HepG2 (cell line): ENCODE results near the gene ANKMY2. TPM values are rescaled to one million over a fixed set of nuclear protein-coding genes. Genes with fewer than 3 reads are reported as not detected.

Experiments
- FOXO4 ChIP-seq: sonication (generic); formaldehyde crosslinking; conservative IDR thresholded peaks from 2 replicates; pipeline ENCODE4 v1.8.1; 2023; ENCODE audit warnings: missing genetic modification reagents
- JUNB ChIP-seq: sonication (generic); formaldehyde crosslinking; IDR thresholded peaks from 2 replicates; pipeline ENCODE4 v1.8.0; 2022; ENCODE audit warnings: missing genetic modification reagents, mild to moderate bottlenecking, borderline replicate concordance
- NCOA5 ChIP-seq: sonication (generic); formaldehyde crosslinking; IDR thresholded peaks from 2 replicates; pipeline ENCODE4 v1.4.0; 2020; ENCODE audit warnings: missing genetic modification reagents
- NFIB ChIP-seq: sonication (generic); formaldehyde crosslinking; IDR thresholded peaks from 2 replicates; pipeline ENCODE4 v1.9.0; 2021; ENCODE audit warnings: missing genetic modification reagents, mild to moderate bottlenecking, borderline replicate concordance
- NR2F6 ChIP-seq, 2 experiments: IDR thresholded peaks; 2 replicates each; pipeline ENCODE4 v1.6.1; 2016; ENCODE audit warnings: antibody characterized with exemption in 1 of 2, mild to moderate bottlenecking in 1 of 2
- NR3C1 ChIP-seq: sonication (generic); formaldehyde crosslinking; IDR thresholded peaks from 2 replicates; pipeline ENCODE4 v1.4.0; 2020; ENCODE audit warnings: missing genetic modification reagents
- PATZ1 ChIP-seq: sonication (generic); formaldehyde crosslinking; IDR thresholded peaks from 2 replicates; pipeline ENCODE4 v1.4.0; 2020; ENCODE audit warnings: missing genetic modification reagents
- PCBP1 ChIP-seq: fragments of 200-400 bp; formaldehyde crosslinking; IDR thresholded peaks from 2 replicates; pipeline ENCODE4 v1.6.1; 2017; ENCODE audit warnings: mild to moderate bottlenecking, low read depth, low read length, borderline replicate concordance
- PITX1 ChIP-seq: sonication (generic); formaldehyde crosslinking; IDR thresholded peaks from 2 replicates; pipeline ENCODE4 v1.5.1; 2020; ENCODE audit warnings: mild to moderate bottlenecking, missing genetic modification reagents
- PTBP1 ChIP-seq: fragments of 200-400 bp; formaldehyde crosslinking; IDR thresholded peaks from 2 replicates; pipeline ENCODE4 v1.6.1; 2018; ENCODE audit warnings: low read length, low read depth; ENCODE audit not compliant: poor library complexity, severe bottlenecking
- TARDBP ChIP-seq: sonication (generic); formaldehyde crosslinking; IDR thresholded peaks from 2 replicates; pipeline ENCODE4 v1.8.0; 2022; ENCODE audit warnings: mild to moderate bottlenecking, missing genetic modification reagents
- TFE3 ChIP-seq: IDR thresholded peaks from 2 replicates; pipeline ENCODE4 v1.6.1; 2016
- ZFAT ChIP-seq: sonication (generic); formaldehyde crosslinking; conservative IDR thresholded peaks from 2 replicates; pipeline ENCODE4 v1.8.1; 2023; ENCODE audit warnings: missing genetic modification reagents, inconsistent platforms
- ZNF18 ChIP-seq: sonication (generic); formaldehyde crosslinking; IDR thresholded peaks from 2 replicates; pipeline ENCODE4 v1.8.0; 2022; ENCODE audit warnings: mild to moderate bottlenecking, missing genetic modification reagents; ENCODE audit not compliant: insufficient replicate concordance
- ZNF235 ChIP-seq: sonication (generic); formaldehyde crosslinking; IDR thresholded peaks from 2 replicates; pipeline ENCODE4 v1.8.1; 2023; ENCODE audit warnings: mild to moderate bottlenecking, missing genetic modification reagents, borderline replicate concordance
- ZNF432 ChIP-seq: sonication (generic); formaldehyde crosslinking; IDR thresholded peaks from 2 replicates; pipeline ENCODE4 v1.5.0; 2020; ENCODE audit warnings: missing genetic modification reagents, mild to moderate bottlenecking, borderline replicate concordance
- ZNF878 ChIP-seq: sonication (generic); formaldehyde crosslinking; IDR thresholded peaks from 2 replicates; pipeline ENCODE4 v1.8.1; 2023; ENCODE audit warnings: mild to moderate bottlenecking, missing genetic modification reagents, moderate library complexity
- polyA plus RNA-seq, 8 experiments: library from polyadenylated mRNA; depleted of rRNA in 3 of 8; stranded (reverse) in 7 of 8; unstranded in 1 of 8; fragments of >200 nt; fragmentation: Illumina TruSeq in 4 of 8; extraction: Trizol in 4 of 8; gene quantifications; 2 replicates each; pipeline versions ENCODE4 v1.2.1 to v1.2.3, GENCODE V29; 2011 to 2016; ENCODE audit warnings: low read depth in 4 of 8, missing spikeins in 1 of 8, mixed read lengths in 1 of 8; ENCODE audit not compliant: insufficient read depth in 1 of 8
- total RNA-seq, 5 experiments: library from RNA; depleted of rRNA; stranded (reverse); fragments of >200 nt; fragmentation: Illumina TruSeq; extraction: Trizol; gene quantifications; 2 replicates each; pipeline ENCODE4 v1.2.3, GENCODE V29; 2016; ENCODE audit warnings: low read depth in 1 of 5
- TF ChIP-seq, protein P1 (sequence below): sonication (generic); formaldehyde crosslinking; IDR thresholded peaks from 2 replicates; pipeline ENCODE4 v1.4.0; 2020; ENCODE audit warnings: mild to moderate bottlenecking, missing genetic modification reagents
- TF ChIP-seq, protein P2 (sequence below): sonication (generic); formaldehyde crosslinking; conservative IDR thresholded peaks from 2 replicates; pipeline ENCODE4 v1.8.0; 2022; ENCODE audit warnings: low read depth, missing genetic modification reagents

The ANKMY2 gene
- total and polyA plus RNA-seq, 2 of the 13 experiments (the other 11 are each of a cell fraction or from before 2014, with no cell fraction given), result 12.2 to 21.6 TPM

GRCh38 chr7:16645593-16646471 is at the start of gene ANKMY2, which contains the start of gene BZW2 (continued):
- TF ChIP-seq PATZ1 (CRISPR knock-in tag), result peak; percentile 62; the same call in 1 of the 2 replicates
- TF ChIP-seq, protein P1, sequence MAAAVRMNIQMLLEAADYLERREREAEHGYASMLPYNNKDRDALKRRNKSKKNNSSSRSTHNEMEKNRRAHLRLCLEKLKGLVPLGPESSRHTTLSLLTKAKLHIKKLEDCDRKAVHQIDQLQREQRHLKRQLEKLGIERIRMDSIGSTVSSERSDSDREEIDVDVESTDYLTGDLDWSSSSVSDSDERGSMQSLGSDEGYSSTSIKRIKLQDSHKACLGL (CRISPR knock-in tag), result peak; percentile 96
- 0 out of 2 replicates have a peak, but pooled peaks have one; percentile 54 for TF ChIP-seq NR3C1
- TF ChIP-seq ZNF432 (CRISPR knock-in tag), result no peak
- TF ChIP-seq FOXO4 (CRISPR knock-in tag), result 0 out of 2 replicates have a peak, but pooled peaks have one; percentile 75
- peak; percentile 55 for TF ChIP-seq PTBP1
- no peak for TF ChIP-seq TFE3 (CRISPR knock-in tag)
- peak; percentile 65; the same call in 1 of the 2 replicates for TF ChIP-seq PCBP1
- TF ChIP-seq NCOA5 (CRISPR knock-in tag), result no peak
- peak; percentile 65; the same call in 1 of the 2 replicates for TF ChIP-seq PITX1 (CRISPR knock-in tag)
- TF ChIP-seq ZNF18 (CRISPR knock-in tag), result no peak
- TF ChIP-seq JUNB, result peak; percentile 49; the same call in 1 of the 2 replicates
- no peak for TF ChIP-seq ZNF235 (CRISPR knock-in tag)
- no peak for TF ChIP-seq ZFAT (CRISPR knock-in tag)
- TF ChIP-seq, protein P2, sequence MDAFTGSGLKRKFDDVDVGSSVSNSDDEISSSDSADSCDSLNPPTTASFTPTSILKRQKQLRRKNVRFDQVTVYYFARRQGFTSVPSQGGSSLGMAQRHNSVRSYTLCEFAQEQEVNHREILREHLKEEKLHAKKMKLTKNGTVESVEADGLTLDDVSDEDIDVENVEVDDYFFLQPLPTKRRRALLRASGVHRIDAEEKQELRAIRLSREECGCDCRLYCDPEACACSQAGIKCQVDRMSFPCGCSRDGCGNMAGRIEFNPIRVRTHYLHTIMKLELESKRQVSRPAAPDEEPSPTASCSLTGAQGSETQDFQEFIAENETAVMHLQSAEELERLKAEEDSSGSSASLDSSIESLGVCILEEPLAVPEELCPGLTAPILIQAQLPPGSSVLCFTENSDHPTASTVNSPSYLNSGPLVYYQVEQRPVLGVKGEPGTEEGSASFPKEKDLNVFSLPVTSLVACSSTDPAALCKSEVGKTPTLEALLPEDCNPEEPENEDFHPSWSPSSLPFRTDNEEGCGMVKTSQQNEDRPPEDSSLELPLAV (CRISPR knock-in tag), result no peak
- TF ChIP-seq ZNF878, result peak; percentile 76; the same call in 1 of the 2 replicates
- no peak for TF ChIP-seq NFIB (CRISPR knock-in tag)
- no peak; the same call in 1 of the 2 replicates for TF ChIP-seq TARDBP (CRISPR knock-in tag)
- no peak; the same call in 1 of the 2 replicates for TF ChIP-seq NR2F6 (IDR thresholded peaks at IDR 0.05)
- TF ChIP-seq NR2F6 (CRISPR knock-in tag; IDR thresholded peaks at IDR 0.05), result no peak; the same call in 1 of the 2 replicates
